SK-N-SH treated with all-trans-retinoic acid at 6 μM for 48 hours (cell line): ENCODE measurements around the gene ANKRD12.

Source experiments
- ARNTL ChIP-seq: fragments of 450-650 bp; formaldehyde crosslinking; IDR thresholded peaks from 2 replicates; pipeline ENCODE4 v1.5.0; 2020; ENCODE audit warnings: low read depth, mild to moderate bottlenecking, moderate library complexity, borderline replicate concordance
- OSR1 ChIP-seq: fragments of 250-450 bp; sonication (Bioruptor Pico); IDR thresholded peaks from 2 replicates; pipeline ENCODE4 v1.8.0; 2022; ENCODE audit warnings: moderate library complexity, mild to moderate bottlenecking, inconsistent platforms
- TCF4 ChIP-seq: fragments of 250-450 bp; sonication (Bioruptor Pico); IDR thresholded peaks from 2 replicates; pipeline ENCODE4 v1.8.0; 2021; ENCODE audit warnings: mild to moderate bottlenecking, moderate library complexity, borderline replicate concordance
- TF ChIP-seq, protein P1 (sequence below): fragments of 250-450 bp; sonication (Bioruptor Pico); IDR thresholded peaks from 2 replicates; pipeline ENCODE4 v1.5.1; 2020; ENCODE audit warnings: low read depth, mild to moderate bottlenecking, moderate library complexity

DNA sequence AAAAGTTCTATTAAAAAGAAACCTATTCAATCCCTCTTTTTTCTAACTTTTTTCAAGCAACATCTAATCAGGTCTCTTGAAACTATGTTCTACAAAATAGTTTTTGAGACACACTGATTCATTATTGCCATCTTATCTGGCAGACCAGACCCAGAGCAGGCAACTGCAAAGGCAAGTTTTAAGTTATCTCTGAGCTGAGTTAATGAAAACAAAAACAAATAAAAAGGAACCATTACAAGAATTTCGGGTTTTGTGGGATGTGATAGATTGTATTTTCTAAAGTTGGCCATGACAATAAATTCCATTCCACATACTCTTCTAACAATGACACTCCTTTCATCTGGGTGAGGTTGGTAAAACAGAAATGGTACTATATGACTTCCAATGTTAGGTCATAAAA lies 182.8 kb downstream of the ANKRD12 start:
- TF ChIP-seq, protein P1, sequence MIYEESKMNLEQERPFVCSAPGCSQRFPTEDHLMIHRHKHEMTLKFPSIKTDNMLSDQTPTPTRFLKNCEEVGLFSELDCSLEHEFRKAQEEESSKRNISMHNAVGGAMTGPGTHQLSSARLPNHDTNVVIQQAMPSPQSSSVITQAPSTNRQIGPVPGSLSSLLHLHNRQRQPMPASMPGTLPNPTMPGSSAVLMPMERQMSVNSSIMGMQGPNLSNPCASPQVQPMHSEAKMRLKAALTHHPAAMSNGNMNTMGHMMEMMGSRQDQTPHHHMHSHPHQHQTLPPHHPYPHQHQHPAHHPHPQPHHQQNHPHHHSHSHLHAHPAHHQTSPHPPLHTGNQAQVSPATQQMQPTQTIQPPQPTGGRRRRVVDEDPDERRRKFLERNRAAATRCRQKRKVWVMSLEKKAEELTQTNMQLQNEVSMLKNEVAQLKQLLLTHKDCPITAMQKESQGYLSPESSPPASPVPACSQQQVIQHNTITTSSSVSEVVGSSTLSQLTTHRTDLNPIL (CRISPR knock-in tag), result no peak
- TF ChIP-seq TCF4, result no peak
- no peak for TF ChIP-seq OSR1 (CRISPR knock-in tag)
- TF ChIP-seq ARNTL, result no peak
